ENCODE results near the gene MGAM2. TPM values are rescaled to one million over a fixed set of nuclear protein-coding genes. Genes with fewer than 3 reads are reported as not detected.
"Not testable (repeated sequence)": the region's sequence is repeated elsewhere in the genome, so short reads cannot be mapped to it uniquely, and the experiment has no call there.

The MGAM2 gene
- total RNA-seq, 1 experiment from 2014 or later = not detected

DNA sequence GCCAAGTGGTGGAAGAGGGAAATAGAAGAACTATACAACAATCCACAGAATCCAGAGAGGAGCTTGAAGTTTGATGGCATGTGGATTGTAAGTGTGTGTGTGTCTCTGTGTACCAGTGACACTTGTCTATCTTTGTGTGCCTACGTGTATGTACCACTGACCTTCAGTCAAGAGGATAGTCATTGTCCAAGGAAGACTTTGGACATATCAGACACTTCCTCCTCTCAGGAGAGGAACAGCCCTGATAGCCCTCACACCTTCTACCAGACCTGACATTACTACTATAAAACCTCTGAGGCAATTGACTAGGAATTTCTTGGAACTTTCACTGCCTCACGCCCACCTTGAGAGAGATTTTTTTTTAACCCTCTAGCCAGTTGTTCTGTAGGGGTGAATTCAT is 19.6 kb upstream of the MGAM2 start:
- TF ChIP-seq, protein P1, sequence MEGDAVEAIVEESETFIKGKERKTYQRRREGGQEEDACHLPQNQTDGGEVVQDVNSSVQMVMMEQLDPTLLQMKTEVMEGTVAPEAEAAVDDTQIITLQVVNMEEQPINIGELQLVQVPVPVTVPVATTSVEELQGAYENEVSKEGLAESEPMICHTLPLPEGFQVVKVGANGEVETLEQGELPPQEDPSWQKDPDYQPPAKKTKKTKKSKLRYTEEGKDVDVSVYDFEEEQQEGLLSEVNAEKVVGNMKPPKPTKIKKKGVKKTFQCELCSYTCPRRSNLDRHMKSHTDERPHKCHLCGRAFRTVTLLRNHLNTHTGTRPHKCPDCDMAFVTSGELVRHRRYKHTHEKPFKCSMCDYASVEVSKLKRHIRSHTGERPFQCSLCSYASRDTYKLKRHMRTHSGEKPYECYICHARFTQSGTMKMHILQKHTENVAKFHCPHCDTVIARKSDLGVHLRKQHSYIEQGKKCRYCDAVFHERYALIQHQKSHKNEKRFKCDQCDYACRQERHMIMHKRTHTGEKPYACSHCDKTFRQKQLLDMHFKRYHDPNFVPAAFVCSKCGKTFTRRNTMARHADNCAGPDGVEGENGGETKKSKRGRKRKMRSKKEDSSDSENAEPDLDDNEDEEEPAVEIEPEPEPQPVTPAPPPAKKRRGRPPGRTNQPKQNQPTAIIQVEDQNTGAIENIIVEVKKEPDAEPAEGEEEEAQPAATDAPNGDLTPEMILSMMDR (IDR thresholded peaks at IDR 0.05; ENCODE audit: unreplicated experiment) = no peak
- Mint-ChIP-seq H3K27me3 (ENCODE audit: insufficient read depth, unreplicated experiment) (no peaks in the 10 kb centered on the region), H3K27ac (ENCODE audit: low read depth, unreplicated experiment) (no peak overlapping the region), H3K4me1 (ENCODE audit: insufficient read depth, unreplicated experiment) (no peaks in the 10 kb centered on the region), H3K4me3 (ENCODE audit: unreplicated experiment) (no peak overlapping the region), H3K9me3 (ENCODE audit: unreplicated experiment) (no peaks in the 10 kb centered on the region), H3K36me3 (ENCODE audit: insufficient read depth, unreplicated experiment) (no peaks in the 10 kb centered on the region)
- BruUV-seq (replicated peaks) = no TSS peak
- no peak for DNase-seq (ENCODE audit: unreplicated experiment)
- intact Hi-C loops (cut with micrococcal nuclease) = no loop called here
- POLR2A ChIA-PET = no interaction called here
- CTCF ChIA-PET = no interaction called here

DNA sequence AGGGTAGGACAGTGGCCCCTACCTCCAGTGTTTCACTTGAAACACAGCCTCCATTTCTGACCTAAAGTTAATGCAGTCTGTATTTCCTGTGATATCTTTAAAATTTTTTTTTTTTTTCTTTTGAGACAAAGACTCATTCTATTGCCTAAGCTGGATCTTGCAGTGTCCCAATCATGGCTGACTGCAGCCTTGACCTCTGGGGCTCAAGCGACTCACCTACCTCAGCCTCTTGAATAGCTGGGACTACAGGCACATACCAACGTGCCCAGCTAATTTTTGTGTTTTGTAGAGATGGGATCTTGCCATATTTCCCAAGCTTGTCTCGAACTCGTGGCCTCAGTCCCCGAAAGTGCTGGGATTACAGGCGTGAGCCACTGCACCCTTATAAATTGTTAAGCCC is 16.7 kb upstream of the MGAM2 start:
- POLR2A ChIA-PET = no interaction called here
- no peaks in the 10 kb centered on the region for H3K36me3 Mint-ChIP-seq (ENCODE audit: insufficient read depth, unreplicated experiment)
- BruUV-seq (replicated peaks) = no TSS peak

DNA sequence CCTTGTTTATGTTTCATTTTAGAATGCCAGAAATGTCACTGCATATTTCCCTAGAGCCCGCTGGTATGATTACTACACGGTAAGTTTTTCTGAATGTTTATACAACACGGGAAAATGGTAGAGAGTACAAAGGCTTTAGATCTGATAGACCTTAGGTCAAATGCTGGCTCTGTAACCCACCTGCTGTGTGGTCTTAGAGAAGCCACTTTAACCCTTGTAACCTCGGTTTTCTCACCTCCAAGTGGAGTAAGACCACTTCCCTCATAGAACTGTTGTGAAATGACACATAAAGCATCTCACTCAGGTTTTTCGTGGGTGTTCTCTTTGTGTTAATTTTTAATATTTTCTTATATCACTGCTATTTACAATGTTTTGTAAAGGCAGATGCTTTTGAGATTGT is 13.9 kb upstream of the MGAM2 start:
- no peaks in the 10 kb centered on the region for H3K36me3 Mint-ChIP-seq (ENCODE audit: insufficient read depth, unreplicated experiment)
- CTCF ChIA-PET = no interaction called here
- no peak overlapping the region for H3K4me3 Mint-ChIP-seq (ENCODE audit: unreplicated experiment)
- no peaks in the 10 kb centered on the region for H3K27me3 Mint-ChIP-seq (ENCODE audit: insufficient read depth, unreplicated experiment)
- no TSS peak for BruUV-seq (replicated peaks)
- no peak overlapping the region for H3K27ac Mint-ChIP-seq (ENCODE audit: low read depth, unreplicated experiment)
- H3K4me1 Mint-ChIP-seq (ENCODE audit: insufficient read depth, unreplicated experiment) = no peaks in the 10 kb centered on the region
- no peaks in the 10 kb centered on the region for H3K9me3 Mint-ChIP-seq (ENCODE audit: unreplicated experiment)
- TF ChIP-seq, protein P1 (IDR thresholded peaks at IDR 0.05; ENCODE audit: unreplicated experiment) = no peak
- POLR2A ChIA-PET = no interaction called here
- intact Hi-C loops (cut with micrococcal nuclease) = no loop called here
- no peak for DNase-seq (ENCODE audit: unreplicated experiment)

More for the DNA sequence above, 16.7 kb upstream of the MGAM2 start:
- no peaks in the 10 kb centered on the region for H3K4me1 Mint-ChIP-seq (ENCODE audit: insufficient read depth, unreplicated experiment)
- intact Hi-C loops (cut with micrococcal nuclease) = no loop called here
- no peak overlapping the region for H3K27ac Mint-ChIP-seq (ENCODE audit: low read depth, unreplicated experiment)
- H3K27me3 Mint-ChIP-seq (ENCODE audit: insufficient read depth, unreplicated experiment) = no peaks in the 10 kb centered on the region
- TF ChIP-seq, protein P1 (IDR thresholded peaks at IDR 0.05; ENCODE audit: unreplicated experiment) = no peak
- CTCF ChIA-PET = interaction anchor here (0.6 to 0.9 kb wide), 2 partner anchors 17 to 32 kb away, joined by 3 to 6 read pairs; partner anchors contain the start of gene MGAM2
- DNase-seq (ENCODE audit: unreplicated experiment) = no peak
- no peaks in the 10 kb centered on the region for H3K9me3 Mint-ChIP-seq (ENCODE audit: unreplicated experiment)
- H3K4me3 Mint-ChIP-seq (ENCODE audit: unreplicated experiment) = no peak overlapping the region

DNA sequence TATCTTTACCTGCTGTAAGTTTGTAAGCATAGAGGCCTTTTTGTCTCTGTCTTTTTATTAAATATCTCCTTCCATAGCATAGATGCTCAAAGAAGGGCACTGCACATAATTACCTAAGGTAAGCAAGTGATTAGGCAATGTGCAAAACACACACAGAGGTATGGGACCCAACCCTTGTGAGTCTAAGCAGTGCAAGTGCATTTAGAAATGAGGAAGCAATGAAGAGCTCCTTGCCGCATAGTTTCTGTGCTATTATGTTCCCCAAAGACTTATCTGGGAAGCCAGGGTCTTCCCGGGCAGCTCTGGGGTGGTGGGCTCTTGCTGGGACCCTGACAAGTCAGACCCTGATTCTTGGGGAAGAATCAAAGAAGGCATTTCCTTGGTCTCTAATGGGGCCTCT is 13.5 kb upstream of the MGAM2 start:
- ChIA-PET POLR2A (no interaction called here), CTCF (interaction anchor here (2.0 kb wide), 1 partner anchor 123 kb away, joined by 4 read pairs; no protein-coding TSS in a partner anchor)
- DNase-seq (ENCODE audit: unreplicated experiment) = no peak
- no peaks in the 10 kb centered on the region for H3K9me3 Mint-ChIP-seq (ENCODE audit: unreplicated experiment)
- intact Hi-C loops (cut with micrococcal nuclease) = no loop called here
- TF ChIP-seq, protein P1 (IDR thresholded peaks at IDR 0.05; ENCODE audit: unreplicated experiment) = no peak
- H3K36me3 Mint-ChIP-seq (ENCODE audit: insufficient read depth, unreplicated experiment) = no peaks in the 10 kb centered on the region
- no peaks in the 10 kb centered on the region for H3K4me1 Mint-ChIP-seq (ENCODE audit: insufficient read depth, unreplicated experiment)
- no peaks in the 10 kb centered on the region for H3K27me3 Mint-ChIP-seq (ENCODE audit: insufficient read depth, unreplicated experiment)
- H3K4me3 Mint-ChIP-seq (ENCODE audit: unreplicated experiment) = no peak overlapping the region
- H3K27ac Mint-ChIP-seq (ENCODE audit: low read depth, unreplicated experiment) = no peak overlapping the region
- BruUV-seq (replicated peaks) = no TSS peak

DNA sequence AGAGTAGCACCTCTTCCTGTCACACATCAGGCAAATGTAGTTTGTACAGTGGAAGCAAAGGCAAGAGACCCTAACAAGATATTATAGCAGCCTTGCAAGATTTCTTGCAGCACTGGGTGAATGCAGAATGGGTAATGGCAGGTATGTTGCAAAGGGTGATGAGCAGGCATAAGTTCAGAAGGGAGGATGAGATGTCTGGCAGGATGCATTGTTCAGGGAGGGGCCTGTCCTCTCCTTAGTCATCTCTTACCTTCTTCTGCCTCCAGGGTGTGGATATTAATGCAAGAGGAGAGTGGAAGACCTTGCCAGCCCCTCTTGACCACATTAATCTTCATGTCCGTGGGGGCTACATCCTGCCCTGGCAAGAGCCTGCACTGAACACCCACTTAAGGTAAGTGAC is 12.2 kb upstream of the MGAM2 start:
- H3K4me1 Mint-ChIP-seq (ENCODE audit: insufficient read depth, unreplicated experiment); H3K27ac Mint-ChIP-seq (ENCODE audit: low read depth, unreplicated experiment); H3K9me3 Mint-ChIP-seq (ENCODE audit: unreplicated experiment); H3K36me3 Mint-ChIP-seq (ENCODE audit: insufficient read depth, unreplicated experiment); intact Hi-C loops (cut with micrococcal nuclease); POLR2A ChIA-PET; DNase-seq (ENCODE audit: unreplicated experiment); BruUV-seq (replicated peaks); H3K4me3 Mint-ChIP-seq (ENCODE audit: unreplicated experiment); H3K27me3 Mint-ChIP-seq (ENCODE audit: insufficient read depth, unreplicated experiment): not testable (repeated sequence)
- CTCF ChIA-PET = interaction anchor here (0.5 to 2.0 kb wide), 2 partner anchors 76 to 124 kb away, joined by 3 to 4 read pairs; no protein-coding TSS in a partner anchor
